Measurements from ENCODE around the gene GRK3. TPM values are rescaled to one million over a fixed set of nuclear protein-coding genes. Genes with fewer than 3 reads are reported as not detected.

The GRK3 gene
- total RNA-seq, 1 experiment from 2014 or later, result 0.37 TPM

DNA sequence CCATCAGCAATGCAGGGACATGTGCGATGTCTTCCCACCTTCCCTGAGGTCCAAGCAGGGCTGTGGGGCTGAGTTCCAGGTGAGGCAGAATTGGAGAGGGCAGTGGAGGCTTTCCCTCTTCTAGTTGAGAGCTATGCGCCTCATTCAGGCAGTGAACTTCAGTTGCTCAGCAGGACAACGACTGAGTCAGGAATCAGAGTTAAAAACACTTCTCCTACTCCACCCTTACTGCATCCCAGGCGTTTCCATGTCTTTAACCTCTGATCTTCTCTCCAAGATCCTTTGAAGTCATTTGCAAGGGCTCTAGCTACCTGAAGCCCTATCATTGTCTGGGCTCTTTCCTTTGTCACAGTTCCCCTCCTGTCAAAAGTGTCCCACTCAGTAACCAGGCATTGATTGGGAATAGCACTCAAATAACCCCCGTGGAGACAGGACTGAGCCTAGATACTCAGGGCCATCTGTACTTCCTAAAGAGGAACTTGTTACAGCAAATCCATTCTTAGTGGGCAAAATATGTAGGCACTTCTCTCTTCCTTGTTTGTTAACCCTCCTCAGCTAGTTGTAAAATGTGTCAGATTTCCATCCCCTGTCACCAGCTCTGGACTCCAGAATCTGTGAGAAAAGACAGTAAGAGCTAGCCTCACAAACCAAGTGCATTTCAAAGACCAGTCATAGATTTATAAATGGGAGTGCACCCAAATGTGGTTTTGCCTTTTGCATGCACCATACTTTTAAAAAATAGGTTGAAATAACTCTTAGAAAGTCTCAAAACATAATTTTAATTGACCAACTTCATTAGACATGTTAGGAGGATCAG, 105.0 kb downstream of the GRK3 start:
- H3K27ac ChIP-seq, result no peak overlapping the region
- no peak for TF ChIP-seq EZH2 (IDR thresholded peaks at IDR 0.05; ENCODE audit: low read depth)
- TF ChIP-seq, protein P1, sequence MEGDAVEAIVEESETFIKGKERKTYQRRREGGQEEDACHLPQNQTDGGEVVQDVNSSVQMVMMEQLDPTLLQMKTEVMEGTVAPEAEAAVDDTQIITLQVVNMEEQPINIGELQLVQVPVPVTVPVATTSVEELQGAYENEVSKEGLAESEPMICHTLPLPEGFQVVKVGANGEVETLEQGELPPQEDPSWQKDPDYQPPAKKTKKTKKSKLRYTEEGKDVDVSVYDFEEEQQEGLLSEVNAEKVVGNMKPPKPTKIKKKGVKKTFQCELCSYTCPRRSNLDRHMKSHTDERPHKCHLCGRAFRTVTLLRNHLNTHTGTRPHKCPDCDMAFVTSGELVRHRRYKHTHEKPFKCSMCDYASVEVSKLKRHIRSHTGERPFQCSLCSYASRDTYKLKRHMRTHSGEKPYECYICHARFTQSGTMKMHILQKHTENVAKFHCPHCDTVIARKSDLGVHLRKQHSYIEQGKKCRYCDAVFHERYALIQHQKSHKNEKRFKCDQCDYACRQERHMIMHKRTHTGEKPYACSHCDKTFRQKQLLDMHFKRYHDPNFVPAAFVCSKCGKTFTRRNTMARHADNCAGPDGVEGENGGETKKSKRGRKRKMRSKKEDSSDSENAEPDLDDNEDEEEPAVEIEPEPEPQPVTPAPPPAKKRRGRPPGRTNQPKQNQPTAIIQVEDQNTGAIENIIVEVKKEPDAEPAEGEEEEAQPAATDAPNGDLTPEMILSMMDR (conservative IDR thresholded peaks at IDR 0.05), result no peak
- intact Hi-C loops (cut with micrococcal nuclease; ENCODE audit: unreplicated experiment), result no loop called here
- POLR2A ChIA-PET (ENCODE audit: unreplicated experiment), result no interaction called here
- CTCF ChIA-PET, result no interaction called here
- H4K20me1 ChIP-seq (ENCODE audit: insufficient read depth), result no peaks in the 10 kb centered on the region
- peaks cover 15% of the 10 kb centered on the region for H3K27me3 ChIP-seq (ENCODE audit: insufficient read depth, low read depth)
- no peak for DNase-seq
- no peak overlapping the region for H3K4me3 ChIP-seq
- no peaks in the 10 kb centered on the region for H3K9me3 ChIP-seq (ENCODE audit: insufficient read depth, low read depth)
- H3K79me2 ChIP-seq (ENCODE audit: low read depth), result no peaks in the 10 kb centered on the region
- H3K36me3 ChIP-seq (ENCODE audit: low read depth), result no peaks in the 10 kb centered on the region
- no TSS peak for BruUV-seq (replicated peaks)
- no peak overlapping the region for H2AFZ ChIP-seq
- H3F3A ChIP-seq (ENCODE audit: insufficient read depth, low read depth), result no peaks in the 10 kb centered on the region
- no peaks in the 10 kb centered on the region for H3K9me2 ChIP-seq (ENCODE audit: insufficient read depth)
- H3K4me2 ChIP-seq, result no peak overlapping the region
- H3K4me1 ChIP-seq (replicated peaks; ENCODE audit: insufficient read depth), result no peaks in the 10 kb centered on the region

GRCh38 chr22:25670070-25670461, 105.6 kb downstream of the GRK3 start:
- TF ChIP-seq, protein P1 (conservative IDR thresholded peaks at IDR 0.05), result no peak
- no peak for TF ChIP-seq EZH2 (IDR thresholded peaks at IDR 0.05; ENCODE audit: low read depth)
- H3K9me2 ChIP-seq (ENCODE audit: insufficient read depth), result no peaks in the 10 kb centered on the region
- H3K79me2 ChIP-seq (ENCODE audit: low read depth), result no peaks in the 10 kb centered on the region
- intact Hi-C loops (cut with micrococcal nuclease; ENCODE audit: unreplicated experiment), result no loop called here
- H3F3A ChIP-seq (ENCODE audit: insufficient read depth, low read depth), result no peaks in the 10 kb centered on the region
- no peak overlapping the region for H3K4me2 ChIP-seq
- no peaks in the 10 kb centered on the region for H3K9me3 ChIP-seq (ENCODE audit: insufficient read depth, low read depth)
- peaks cover 19% of the 10 kb centered on the region for H3K27me3 ChIP-seq (ENCODE audit: insufficient read depth, low read depth)
- H4K20me1 ChIP-seq (ENCODE audit: insufficient read depth), result no peaks in the 10 kb centered on the region
- H3K27ac ChIP-seq, result no peak overlapping the region
- ChIA-PET POLR2A (ENCODE audit: unreplicated experiment) (no interaction called here), CTCF (no interaction called here)
- no peaks in the 10 kb centered on the region for H3K4me1 ChIP-seq (replicated peaks; ENCODE audit: insufficient read depth)
- no peak overlapping the region for H3K4me3 ChIP-seq
- no peak overlapping the region for H2AFZ ChIP-seq
- DNase-seq, result no peak
- BruUV-seq (replicated peaks), result no TSS peak
- H3K36me3 ChIP-seq (ENCODE audit: low read depth), result no peaks in the 10 kb centered on the region

GRCh38 chr22:25672289-25673084, 108.0 kb downstream of the GRK3 start:
- H3K9me2 ChIP-seq (ENCODE audit: insufficient read depth), result no peaks in the 10 kb centered on the region
- H4K20me1 ChIP-seq (ENCODE audit: insufficient read depth), result no peaks in the 10 kb centered on the region
- intact Hi-C loops (cut with micrococcal nuclease; ENCODE audit: unreplicated experiment), result no loop called here
- no peak for TF ChIP-seq EZH2 (IDR thresholded peaks at IDR 0.05; ENCODE audit: low read depth)
- TF ChIP-seq, protein P1 (conservative IDR thresholded peaks at IDR 0.05), result no peak
- H2AFZ ChIP-seq, result no peak overlapping the region
- H3K9me3 ChIP-seq (ENCODE audit: insufficient read depth, low read depth), result no peaks in the 10 kb centered on the region
- peaks cover 22% of the 10 kb centered on the region for H3K27me3 ChIP-seq (ENCODE audit: insufficient read depth, low read depth)
- no peaks in the 10 kb centered on the region for H3K4me1 ChIP-seq (replicated peaks; ENCODE audit: insufficient read depth)
- no peak overlapping the region for H3K4me3 ChIP-seq
- no TSS peak for BruUV-seq (replicated peaks)
- H3K79me2 ChIP-seq (ENCODE audit: low read depth), result no peaks in the 10 kb centered on the region
- H3F3A ChIP-seq (ENCODE audit: insufficient read depth, low read depth), result no peaks in the 10 kb centered on the region
- ChIA-PET POLR2A (ENCODE audit: unreplicated experiment) (no interaction called here), CTCF (no interaction called here)
- DNase-seq, result no peak
- no peak overlapping the region for H3K27ac ChIP-seq
- H3K4me2 ChIP-seq, result no peak overlapping the region
- H3K36me3 ChIP-seq (ENCODE audit: low read depth), result no peaks in the 10 kb centered on the region
